AG04449 (cell line): ENCODE measurements around the gene TSPAN18.

Experiments used
- CTCF ChIA-PET: fragments of 350-600 bp; formaldehyde crosslinking; extraction: SDS; loops from one replicate; lab custom pipeline; 2021; ENCODE audit warnings: antibody characterized with exemption; lab: Yijun Ruan, JAX
- POLR2A ChIA-PET: fragments of 400-600, 350-600 bp; formaldehyde crosslinking; extraction: SDS; loops from one replicate; lab custom pipeline; 2020; ENCODE audit warnings: antibody characterized with exemption, inconsistent platforms; lab: Yijun Ruan, JAX
- DNase-seq: peaks from one replicate; pipeline ENCODE4 v3.0.0-alpha.2; 2010; ENCODE audit warnings: low read depth, low spot score
- H3K4me3 ChIP-seq: 2 replicates; pipeline ENCODE4 v1.5.1; 2011; ENCODE audit warnings: low read depth, mild to moderate bottlenecking, control low read depth, low read length
- TF ChIP-seq, protein P1 (sequence below): IDR thresholded peaks from one replicate; pipeline ENCODE4 v1.5.1; 2011; ENCODE audit warnings: mild to moderate bottlenecking, moderate library complexity, low read length, control low read depth, inconsistent platforms; ENCODE audit not compliant: insufficient read depth; ENCODE audit errors: missing control alignments

Gene TSPAN18

GRCh38 chr11:44861849-44862557 is 135.2 kb downstream of the TSPAN18 start:
- peak; percentile 97 for DNase-seq
- TF ChIP-seq, protein P1, sequence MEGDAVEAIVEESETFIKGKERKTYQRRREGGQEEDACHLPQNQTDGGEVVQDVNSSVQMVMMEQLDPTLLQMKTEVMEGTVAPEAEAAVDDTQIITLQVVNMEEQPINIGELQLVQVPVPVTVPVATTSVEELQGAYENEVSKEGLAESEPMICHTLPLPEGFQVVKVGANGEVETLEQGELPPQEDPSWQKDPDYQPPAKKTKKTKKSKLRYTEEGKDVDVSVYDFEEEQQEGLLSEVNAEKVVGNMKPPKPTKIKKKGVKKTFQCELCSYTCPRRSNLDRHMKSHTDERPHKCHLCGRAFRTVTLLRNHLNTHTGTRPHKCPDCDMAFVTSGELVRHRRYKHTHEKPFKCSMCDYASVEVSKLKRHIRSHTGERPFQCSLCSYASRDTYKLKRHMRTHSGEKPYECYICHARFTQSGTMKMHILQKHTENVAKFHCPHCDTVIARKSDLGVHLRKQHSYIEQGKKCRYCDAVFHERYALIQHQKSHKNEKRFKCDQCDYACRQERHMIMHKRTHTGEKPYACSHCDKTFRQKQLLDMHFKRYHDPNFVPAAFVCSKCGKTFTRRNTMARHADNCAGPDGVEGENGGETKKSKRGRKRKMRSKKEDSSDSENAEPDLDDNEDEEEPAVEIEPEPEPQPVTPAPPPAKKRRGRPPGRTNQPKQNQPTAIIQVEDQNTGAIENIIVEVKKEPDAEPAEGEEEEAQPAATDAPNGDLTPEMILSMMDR = no peak
- ChIA-PET CTCF (interaction anchor here (1.0 to 1.9 kb wide), 7 partner anchors 13 to 74 kb away, joined by 3 to 7 read pairs (median 3); no protein-coding TSS in a partner anchor), POLR2A (interaction anchor here (0.8 to 2.3 kb wide), 6 partner anchors 18 to 293 kb away, joined by 3 to 21 read pairs (median 4); no protein-coding TSS in a partner anchor)
- no peak overlapping the region for H3K4me3 ChIP-seq

DNA sequence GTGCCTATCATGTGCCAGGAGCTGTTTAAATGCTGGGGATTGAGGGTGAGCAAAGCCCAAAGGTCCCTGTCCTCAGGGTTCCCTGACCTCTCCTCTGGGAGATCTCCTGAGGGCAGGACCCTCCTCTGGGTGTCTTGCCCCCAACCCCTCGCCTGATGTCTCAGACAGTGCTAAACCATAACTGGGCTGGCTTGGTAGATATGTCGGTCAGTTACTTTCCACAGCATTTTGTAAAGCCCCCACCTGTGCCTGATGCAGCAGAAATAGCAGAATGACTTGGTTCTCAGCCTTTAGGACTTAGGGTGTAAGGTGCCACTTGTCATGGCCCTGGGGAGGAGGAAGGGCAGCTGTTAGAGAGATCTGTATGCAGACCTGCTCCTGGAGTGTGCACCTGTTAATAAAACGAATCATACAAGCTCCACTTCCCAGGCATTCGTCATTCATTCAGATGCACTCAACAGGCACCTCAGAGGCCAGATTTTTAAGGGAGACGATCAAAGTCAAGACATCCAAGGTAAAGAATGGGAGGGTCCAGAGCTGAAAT is 135.9 kb downstream of the TSPAN18 start:
- no peak overlapping the region for H3K4me3 ChIP-seq
- ChIA-PET CTCF (interaction anchor here (1.0 to 1.7 kb wide), 7 partner anchors 12 to 73 kb away, joined by 3 to 8 read pairs (median 3); no protein-coding TSS in a partner anchor), POLR2A (interaction anchor here (0.8 to 2.3 kb wide), 6 partner anchors 17 to 294 kb away, joined by 3 to 21 read pairs (median 4); no protein-coding TSS in a partner anchor)
- TF ChIP-seq, protein P1 = no peak
- DNase-seq = no peak

DNA sequence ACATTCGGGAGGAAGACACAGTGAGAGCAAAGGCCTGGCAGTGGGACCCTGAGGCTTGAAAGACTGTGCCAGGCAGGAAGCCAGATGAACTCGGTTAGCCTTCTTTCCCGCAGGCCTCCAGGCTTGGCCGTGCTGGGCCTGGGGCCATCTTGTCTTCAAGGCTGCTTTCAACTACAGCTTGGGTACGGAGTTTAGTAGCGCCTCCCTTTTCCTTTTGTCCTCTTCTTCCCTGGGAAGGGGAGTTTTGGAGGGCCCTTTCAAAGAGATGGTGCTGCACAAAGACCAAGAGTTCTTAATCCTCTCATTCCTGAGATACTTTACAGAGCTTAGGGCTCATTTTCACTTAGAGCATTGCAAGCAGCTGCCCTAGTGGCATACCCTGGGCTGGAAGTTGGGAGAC is 136.5 kb downstream of the TSPAN18 start:
- no peak overlapping the region for H3K4me3 ChIP-seq
- ChIA-PET CTCF (interaction anchor here (1.1 to 1.7 kb wide), 3 partner anchors 12 to 30 kb away, joined by 5 to 8 read pairs (median 5); no protein-coding TSS in a partner anchor), POLR2A (interaction anchor here (1.1 kb wide), 1 partner anchor 17 kb away, joined by 4 read pairs; no protein-coding TSS in a partner anchor)
- TF ChIP-seq, protein P1 = no peak
- no peak for DNase-seq

GRCh38 chr11:44865866-44866272 is 139.1 kb downstream of the TSPAN18 start:
- ChIA-PET POLR2A (no interaction called here), CTCF (interaction anchor here (1.3 to 1.7 kb wide), 2 partner anchors 9 to 27 kb away, joined by 5 read pairs; no protein-coding TSS in a partner anchor)
- H3K4me3 ChIP-seq = no peak overlapping the region
- DNase-seq = no peak
- TF ChIP-seq, protein P1 = no peak

GRCh38 chr11:44866286-44866685 is 139.5 kb downstream of the TSPAN18 start:
- no peak for DNase-seq
- ChIA-PET CTCF (interaction anchor here (1.7 kb wide), 1 partner anchor 9 kb away, joined by 5 read pairs; no protein-coding TSS in a partner anchor), POLR2A (no interaction called here)
- H3K4me3 ChIP-seq = no peak overlapping the region
- TF ChIP-seq, protein P1 = no peak

GRCh38 chr11:44868021-44868420 is 141.3 kb downstream of the TSPAN18 start:
- TF ChIP-seq, protein P1 = no peak
- H3K4me3 ChIP-seq = no peak overlapping the region
- ChIA-PET POLR2A (no interaction called here), CTCF (interaction anchor here (0.9 to 2.4 kb wide), 4 partner anchors 27 to 251 kb away, joined by 3 to 10 read pairs (median 6); no protein-coding TSS in a partner anchor)
- DNase-seq = no peak
